ENCODE results near the gene CLTB.

DNA sequence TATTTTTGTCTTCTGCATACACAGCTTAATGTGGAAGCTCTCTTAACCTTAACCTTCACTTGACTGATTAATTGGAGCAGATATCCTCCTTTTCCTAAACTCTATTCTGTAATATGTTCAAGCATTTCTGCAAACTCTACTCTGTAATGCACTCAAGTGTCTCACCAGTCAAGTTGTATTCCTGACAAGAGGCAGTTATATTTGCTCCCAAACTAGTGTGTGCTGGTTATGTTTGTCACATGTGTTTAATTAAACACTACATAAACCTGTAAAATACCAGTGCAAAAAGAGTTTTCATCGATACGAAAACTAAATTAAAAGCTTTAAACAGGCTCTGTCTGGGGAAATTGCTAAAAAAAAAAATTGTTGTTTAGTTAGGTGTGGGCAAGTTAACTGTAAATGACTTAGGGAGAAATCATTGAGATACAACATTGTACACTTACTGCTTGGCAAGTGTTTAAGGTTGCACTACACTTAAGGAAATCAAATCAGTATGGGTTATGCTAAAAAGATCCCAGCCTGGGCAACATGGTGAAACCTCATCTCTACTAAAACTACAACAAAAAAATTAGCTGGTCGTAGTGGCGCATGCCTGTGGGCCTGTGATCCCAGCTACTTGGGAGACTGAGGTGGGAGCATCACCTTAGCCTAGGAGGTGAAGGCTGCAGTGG lies 38.5 kb upstream of the CLTB start:
- TF ChIP-seq POLR2AphosphoS5 (IDR thresholded peaks at IDR 0.05) (no peak), POLR2A (IDR thresholded peaks at IDR 0.05) (no peak)
